ENCODE measurements around the gene PSMB11.

Gene PSMB11

DNA sequence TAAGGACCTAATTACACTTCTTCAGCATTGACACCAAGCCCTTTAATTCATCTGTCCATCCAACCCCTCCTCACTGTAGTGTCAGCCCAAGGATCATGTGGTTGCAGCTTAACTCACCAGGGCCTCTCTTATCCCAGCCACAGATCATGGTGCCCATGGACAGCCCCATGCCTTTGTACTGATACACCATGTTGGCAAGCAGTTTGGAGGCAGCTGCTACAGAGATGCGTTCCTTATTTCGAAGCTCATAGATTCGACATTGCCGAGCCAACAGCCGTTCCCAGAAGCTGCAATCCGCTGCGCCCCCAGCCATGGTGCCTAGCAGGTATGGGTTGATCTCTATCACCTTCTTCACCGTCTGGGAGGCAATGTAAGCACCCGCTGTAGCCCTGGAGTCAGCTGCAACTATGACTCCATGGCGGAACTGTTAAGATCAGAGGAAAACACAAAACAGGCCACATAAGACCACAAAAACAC, 8.7 kb upstream of the PSMB11 start:
- peak overlapping the region; percentile 86 for H3K4me3 ChIP-seq (ENCODE audit: low read depth, low read length)

DNA sequence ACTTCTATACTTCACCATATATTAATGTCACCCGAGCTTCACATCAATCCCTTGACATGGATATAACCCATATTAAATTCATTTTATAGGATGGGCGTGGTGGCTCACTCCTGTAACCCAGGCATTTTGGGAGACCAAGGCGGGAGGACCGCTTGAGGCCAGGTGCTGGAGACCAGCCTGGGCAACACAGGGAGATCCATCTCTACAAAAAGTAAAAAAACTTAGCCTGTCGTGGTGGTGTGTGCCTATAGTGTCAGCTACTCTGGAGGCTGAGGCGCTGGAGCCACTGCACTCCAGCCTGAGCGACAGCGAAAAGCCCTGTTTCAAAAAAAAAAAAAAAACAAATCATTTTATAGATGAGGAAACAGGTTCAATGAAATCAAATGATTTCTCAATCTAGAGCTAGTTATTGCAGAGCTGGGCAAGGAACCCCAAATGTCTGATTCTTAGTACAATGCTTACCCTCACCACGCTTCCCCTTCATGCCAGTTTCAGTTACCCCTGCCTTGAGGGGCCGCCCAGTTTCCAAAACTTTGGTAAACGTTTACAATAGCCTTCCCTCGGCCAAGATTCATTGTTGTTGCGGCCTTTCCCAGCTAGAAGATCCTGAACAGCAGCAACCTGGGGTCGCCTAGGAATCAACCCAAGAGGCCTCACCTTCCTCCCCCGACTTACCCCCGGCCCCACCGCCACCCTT, 8.1 kb upstream of the PSMB11 start:
- Histone ChIP-seq H3K4me1 (ENCODE audit: control insufficient read depth, insufficient read depth, low read length) (peaks cover 10% of the 10 kb centered on the region; the same call in 1 of the 2 replicates), H3K9me3 (ENCODE audit: control insufficient read depth, insufficient read depth, low read depth, low read length) (no peaks in the 10 kb centered on the region), H3K4me3 (ENCODE audit: low read depth, low read length) (peak overlapping the region; percentile 86), H3K27me3 (ENCODE audit: control insufficient read depth, insufficient read depth, low read length) (no peaks in the 10 kb centered on the region), H3K27ac (ENCODE audit: low read depth, low read length) (peak overlapping the region; percentile 95), H3K36me3 (ENCODE audit: control insufficient read depth, insufficient read depth, low read length) (peaks cover 33% of the 10 kb centered on the region), H3K9ac (ENCODE audit: low read length) (peak overlapping the region; percentile 86)

More for the DNA sequence above, 8.7 kb upstream of the PSMB11 start:
- Histone ChIP-seq H3K27ac (ENCODE audit: low read depth, low read length) (no peak overlapping the region), H3K9me3 (ENCODE audit: control insufficient read depth, insufficient read depth, low read depth, low read length) (no peaks in the 10 kb centered on the region), H3K27me3 (ENCODE audit: control insufficient read depth, insufficient read depth, low read length) (no peaks in the 10 kb centered on the region), H3K9ac (ENCODE audit: low read length) (no peak overlapping the region), H3K4me1 (ENCODE audit: control insufficient read depth, insufficient read depth, low read length) (peaks cover 10% of the 10 kb centered on the region; the same call in 1 of the 2 replicates), H3K36me3 (ENCODE audit: control insufficient read depth, insufficient read depth, low read length) (peaks cover 39% of the 10 kb centered on the region)

DNA sequence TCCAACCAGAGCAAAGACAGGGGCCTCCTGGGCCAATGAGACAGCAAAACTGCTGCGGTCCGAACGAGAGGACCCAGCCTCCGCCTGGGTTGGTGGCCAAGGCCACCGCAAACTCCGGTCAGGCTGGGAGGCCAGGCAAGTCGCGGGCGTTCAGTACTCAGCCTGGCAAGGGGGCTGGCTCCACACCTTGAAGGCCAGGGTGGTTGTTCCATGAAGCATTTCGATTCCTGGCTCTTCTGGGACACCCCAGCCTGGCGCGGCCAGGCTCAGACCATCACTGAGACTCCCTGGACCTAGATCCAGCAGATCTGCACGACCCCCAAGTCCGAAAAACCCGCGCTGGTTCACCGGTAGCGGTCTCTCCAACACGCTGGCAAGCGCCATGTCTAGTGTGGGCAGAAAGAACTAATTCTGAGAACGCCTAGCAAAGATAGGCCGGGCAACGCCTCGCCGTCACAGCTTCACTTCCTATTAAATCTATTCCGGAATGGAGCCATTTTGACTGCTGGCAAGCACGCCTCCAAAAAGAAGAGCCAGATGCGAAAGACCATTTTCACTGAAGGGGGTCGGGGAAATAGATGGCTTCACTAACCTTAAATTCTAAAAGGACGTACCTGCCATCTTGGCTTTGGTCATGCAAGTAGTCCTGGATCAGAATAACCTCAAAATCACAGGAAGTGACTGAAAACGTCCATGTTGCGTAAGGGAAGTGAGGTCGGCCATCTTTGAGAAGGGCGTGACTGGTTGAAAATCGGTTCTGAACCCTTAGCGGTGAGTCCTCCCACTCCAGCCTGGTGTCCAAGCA, 7.3 kb upstream of the PSMB11 start, which contains the start of gene PSMB5:
PSMB5 (minus strand) TSS at position 403 of the 805 bp plus-strand sequence; CDS start at position 384, 19 bp downstream.
- Histone ChIP-seq H3K36me3 (ENCODE audit: control insufficient read depth, insufficient read depth, low read length) (peaks cover 27% of the 10 kb centered on the region), H3K27me3 (ENCODE audit: control insufficient read depth, insufficient read depth, low read length) (no peaks in the 10 kb centered on the region), H3K9me3 (ENCODE audit: control insufficient read depth, insufficient read depth, low read depth, low read length) (no peaks in the 10 kb centered on the region), H3K27ac (ENCODE audit: low read depth, low read length) (peak within 1 kb of the TSS; percentile 95), H3K4me3 (ENCODE audit: low read depth, low read length) (peak within 1 kb of the TSS; percentile 86), H3K9ac (ENCODE audit: low read length) (peak within 1 kb of the TSS; percentile 86), H3K4me1 (ENCODE audit: control insufficient read depth, insufficient read depth, low read length) (peaks cover 10% of the 10 kb centered on the region; the same call in 1 of the 2 replicates)

DNA sequence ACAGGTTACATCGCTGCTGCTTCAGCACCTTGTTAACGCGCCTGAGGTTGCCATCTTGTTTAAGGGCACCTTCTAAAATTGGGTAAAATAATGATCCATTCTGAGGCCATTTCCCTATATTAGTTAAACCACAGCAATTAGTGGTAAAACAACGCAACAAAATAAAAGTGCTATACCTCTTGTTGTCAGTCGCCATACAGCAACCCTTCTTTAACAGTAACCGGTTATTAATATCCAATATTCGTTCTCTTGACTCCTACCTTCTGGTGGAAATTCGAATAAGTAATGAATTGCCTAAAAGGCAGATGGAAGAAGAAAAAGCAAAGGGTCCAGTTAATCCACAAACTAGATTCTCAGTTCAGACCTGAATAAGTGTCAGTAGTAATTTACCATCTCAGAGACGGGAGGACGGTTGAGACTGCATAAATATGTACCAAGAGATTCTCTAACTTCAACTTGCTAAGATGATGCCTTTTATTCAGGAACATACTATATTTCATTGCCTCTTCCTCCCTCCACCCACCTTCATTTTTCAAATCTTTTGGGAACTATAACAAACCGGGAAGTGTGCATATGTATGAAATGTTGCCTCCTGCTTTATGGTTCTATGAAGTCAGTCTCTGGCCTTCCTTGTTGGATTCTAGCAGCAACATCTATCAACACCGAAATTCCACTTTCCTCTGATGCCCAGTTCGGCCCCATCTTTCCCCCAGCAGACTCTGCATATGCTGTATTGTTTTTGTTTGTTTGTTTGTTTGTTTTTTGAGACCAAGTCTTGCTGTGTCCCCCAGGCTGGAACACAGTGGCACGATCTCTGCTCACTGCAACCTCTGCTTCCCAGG, 6.5 kb upstream of the PSMB11 start:
- H3K9ac ChIP-seq (ENCODE audit: low read length), result peak overlapping the region; percentile 86
- H3K27me3 ChIP-seq (ENCODE audit: control insufficient read depth, insufficient read depth, low read length), result no peaks in the 10 kb centered on the region
- H3K4me1 ChIP-seq (ENCODE audit: control insufficient read depth, insufficient read depth, low read length), result peaks cover 10% of the 10 kb centered on the region; the same call in 1 of the 2 replicates
- no peaks in the 10 kb centered on the region for H3K9me3 ChIP-seq (ENCODE audit: control insufficient read depth, insufficient read depth, low read depth, low read length)
- peak overlapping the region; percentile 86 for H3K4me3 ChIP-seq (ENCODE audit: low read depth, low read length)
- H3K27ac ChIP-seq (ENCODE audit: low read depth, low read length), result peak overlapping the region; percentile 95
- H3K36me3 ChIP-seq (ENCODE audit: control insufficient read depth, insufficient read depth, low read length), result peaks cover 24% of the 10 kb centered on the region

DNA sequence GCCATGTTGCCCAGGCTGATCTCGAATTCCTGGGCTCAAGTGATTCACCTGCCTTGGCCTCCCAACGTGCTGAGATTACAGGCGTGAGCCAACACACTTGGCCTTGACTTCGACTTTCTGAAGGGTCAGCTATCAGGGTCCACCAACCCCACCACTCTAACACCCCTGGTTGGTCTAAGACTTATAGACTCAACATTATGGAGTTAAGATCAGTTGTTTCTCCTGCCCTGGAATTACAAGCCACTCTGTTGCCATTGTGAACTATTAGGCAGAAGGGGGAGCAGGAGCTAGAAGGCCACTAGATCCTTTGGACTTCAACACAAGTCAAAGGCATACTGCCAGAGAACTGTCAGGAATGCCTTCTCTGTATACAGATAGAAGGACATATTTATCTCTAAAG, 1.9 kb upstream of the PSMB11 start:
- Histone ChIP-seq H3K27ac (ENCODE audit: low read depth, low read length) (no peak overlapping the region), H3K4me3 (ENCODE audit: low read depth, low read length) (no peak overlapping the region), H3K9me3 (ENCODE audit: control insufficient read depth, insufficient read depth, low read depth, low read length) (no peaks in the 10 kb centered on the region), H3K9ac (ENCODE audit: low read length) (no peak overlapping the region), H3K36me3 (ENCODE audit: control insufficient read depth, insufficient read depth, low read length) (no peaks in the 10 kb centered on the region), H3K4me1 (ENCODE audit: control insufficient read depth, insufficient read depth, low read length) (peaks cover 13% of the 10 kb centered on the region; the same call in 1 of the 2 replicates), H3K27me3 (ENCODE audit: control insufficient read depth, insufficient read depth, low read length) (no peaks in the 10 kb centered on the region)

DNA sequence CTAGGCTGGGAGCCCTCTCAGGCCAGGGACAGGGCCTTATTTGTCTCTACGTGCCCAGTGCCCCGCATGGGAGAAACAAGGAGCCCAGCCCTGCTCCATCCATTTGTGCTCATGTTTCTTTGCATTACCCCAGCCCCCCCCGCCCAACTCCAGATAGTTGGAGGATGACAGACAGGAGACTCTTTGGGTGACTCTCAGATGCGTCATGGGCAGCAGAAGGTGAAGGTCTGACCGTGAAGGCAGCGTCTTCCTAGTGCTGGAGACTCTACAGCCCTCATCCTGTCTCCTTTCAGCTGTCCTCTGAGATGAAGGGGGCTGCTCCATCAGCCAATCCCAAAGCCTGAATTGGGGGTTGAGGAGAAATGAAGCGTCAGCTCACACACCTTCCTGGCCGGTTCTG, 283 bp upstream of the PSMB11 start:
- no peak overlapping the region for H3K27ac ChIP-seq (ENCODE audit: low read depth, low read length)
- no peak overlapping the region for H3K4me3 ChIP-seq (ENCODE audit: low read depth, low read length)
- H3K27me3 ChIP-seq (ENCODE audit: control insufficient read depth, insufficient read depth, low read length), result no peaks in the 10 kb centered on the region
- no peaks in the 10 kb centered on the region for H3K36me3 ChIP-seq (ENCODE audit: control insufficient read depth, insufficient read depth, low read length)
- H3K4me1 ChIP-seq (ENCODE audit: control insufficient read depth, insufficient read depth, low read length), result peaks cover 12% of the 10 kb centered on the region; the same call in 1 of the 2 replicates
- H3K9ac ChIP-seq (ENCODE audit: low read length), result no peak overlapping the region
- no peaks in the 10 kb centered on the region for H3K9me3 ChIP-seq (ENCODE audit: control insufficient read depth, insufficient read depth, low read depth, low read length)

DNA sequence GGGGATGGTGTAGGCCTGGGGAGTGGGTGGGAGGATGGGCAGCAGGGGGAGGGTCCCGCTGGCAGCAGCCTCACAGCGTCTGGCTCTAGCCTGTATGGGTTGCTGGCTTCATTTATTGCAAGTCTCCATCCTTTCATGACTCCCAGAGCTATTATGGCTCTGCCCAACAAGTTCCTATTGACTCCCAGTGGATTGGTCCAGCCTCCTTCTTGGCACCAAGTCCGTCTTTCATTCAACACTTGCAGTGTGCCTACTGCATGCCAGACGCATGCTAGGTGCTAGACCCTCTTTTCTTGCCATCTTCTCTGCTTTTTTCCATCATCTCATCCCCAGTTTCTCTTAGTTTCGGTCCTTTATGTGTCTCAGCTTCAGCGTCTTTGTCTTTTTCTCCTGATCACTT, 1.1 kb downstream of the PSMB11 start:
- peaks cover 15% of the 10 kb centered on the region; the same call in 1 of the 2 replicates for H3K4me1 ChIP-seq (ENCODE audit: control insufficient read depth, insufficient read depth, low read length)
- no peaks in the 10 kb centered on the region for H3K27me3 ChIP-seq (ENCODE audit: control insufficient read depth, insufficient read depth, low read length)
- no peak overlapping the region for H3K9ac ChIP-seq (ENCODE audit: low read length)
- no peak overlapping the region for H3K27ac ChIP-seq (ENCODE audit: low read depth, low read length)
- no peaks in the 10 kb centered on the region for H3K9me3 ChIP-seq (ENCODE audit: control insufficient read depth, insufficient read depth, low read depth, low read length)
- H3K36me3 ChIP-seq (ENCODE audit: control insufficient read depth, insufficient read depth, low read length), result no peaks in the 10 kb centered on the region
- no peak overlapping the region for H3K4me3 ChIP-seq (ENCODE audit: low read depth, low read length)

DNA sequence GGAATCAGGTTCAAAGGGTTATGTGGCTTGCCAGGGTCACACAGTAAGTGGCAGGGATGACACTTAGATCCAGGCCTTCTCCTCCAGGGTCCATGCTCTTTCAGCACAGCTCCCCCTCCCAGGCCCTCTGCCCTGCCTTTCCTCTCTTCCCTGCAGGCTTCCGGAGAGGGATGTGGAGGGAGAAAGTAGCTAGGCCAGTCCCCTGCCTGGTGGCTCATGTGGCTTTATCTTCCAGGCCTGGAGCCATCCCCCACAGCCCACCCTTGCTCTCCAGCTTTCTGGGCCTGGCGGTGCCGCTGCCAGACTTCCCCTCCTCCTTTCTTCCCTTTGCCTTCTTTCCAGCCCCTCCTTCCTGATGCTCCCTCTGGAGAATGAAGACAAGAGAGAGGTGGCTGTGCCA, 1.7 kb downstream of the PSMB11 start:
- Histone ChIP-seq H3K9ac (ENCODE audit: low read length) (no peak overlapping the region), H3K4me3 (ENCODE audit: low read depth, low read length) (no peak overlapping the region), H3K27me3 (ENCODE audit: control insufficient read depth, insufficient read depth, low read length) (no peaks in the 10 kb centered on the region), H3K9me3 (ENCODE audit: control insufficient read depth, insufficient read depth, low read depth, low read length) (no peaks in the 10 kb centered on the region), H3K36me3 (ENCODE audit: control insufficient read depth, insufficient read depth, low read length) (peaks cover 6% of the 10 kb centered on the region; the same call in 1 of the 2 replicates), H3K27ac (ENCODE audit: low read depth, low read length) (no peak overlapping the region), H3K4me1 (ENCODE audit: control insufficient read depth, insufficient read depth, low read length) (peaks cover 15% of the 10 kb centered on the region; the same call in 1 of the 2 replicates)

DNA sequence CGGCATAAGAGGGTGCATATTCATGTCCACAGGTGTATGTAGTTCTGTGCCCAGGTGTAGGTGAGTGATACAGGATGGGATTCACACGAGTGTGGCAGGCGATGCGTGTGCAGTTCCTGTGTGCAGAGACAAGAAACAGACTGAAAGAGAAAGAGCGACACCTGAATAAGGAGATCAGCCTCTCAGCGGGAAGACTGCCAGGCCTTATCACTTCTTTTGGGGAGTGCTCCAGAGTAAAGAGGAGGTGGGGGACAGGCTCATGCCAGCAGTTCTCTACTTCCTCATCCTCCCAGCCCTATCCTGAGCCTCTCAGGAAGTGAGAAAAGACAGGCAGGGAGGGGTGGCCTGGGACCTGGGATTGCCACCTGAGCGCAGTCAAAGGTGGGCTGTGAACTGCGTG, 2.8 kb downstream of the PSMB11 start:
- Histone ChIP-seq H3K27ac (ENCODE audit: low read depth, low read length) (no peak overlapping the region), H3K27me3 (ENCODE audit: control insufficient read depth, insufficient read depth, low read length) (no peaks in the 10 kb centered on the region), H3K36me3 (ENCODE audit: control insufficient read depth, insufficient read depth, low read length) (peaks cover 13% of the 10 kb centered on the region), H3K4me3 (ENCODE audit: low read depth, low read length) (no peak overlapping the region), H3K9ac (ENCODE audit: low read length) (no peak overlapping the region), H3K4me1 (ENCODE audit: control insufficient read depth, insufficient read depth, low read length) (peaks cover 15% of the 10 kb centered on the region; the same call in 1 of the 2 replicates), H3K9me3 (ENCODE audit: control insufficient read depth, insufficient read depth, low read depth, low read length) (no peaks in the 10 kb centered on the region)
